SU-DHL-6 (cell line): ENCODE data around the gene MTHFR.

Source experiments
- EZH2phosphoT487 ChIP-seq: fragments of 200-600 bp; sonication (generic), shearing (Covaris generic); conservative IDR thresholded peaks from 2 replicates; pipeline ENCODE4 v1.6.1; 2018; ENCODE audit warnings: mild to moderate bottlenecking, antibody characterized with exemption, low read length, moderate library complexity, mixed read lengths
- TF ChIP-seq, protein P1 (sequence below): fragments of 200-600 bp; sonication (generic); IDR thresholded peaks from one replicate; pipeline ENCODE4 v1.5.1; 2017; ENCODE audit warnings: antibody characterized with exemption, mild to moderate bottlenecking, low read length, moderate library complexity; ENCODE audit not compliant: insufficient read depth, poor library complexity, severe bottlenecking

DNA sequence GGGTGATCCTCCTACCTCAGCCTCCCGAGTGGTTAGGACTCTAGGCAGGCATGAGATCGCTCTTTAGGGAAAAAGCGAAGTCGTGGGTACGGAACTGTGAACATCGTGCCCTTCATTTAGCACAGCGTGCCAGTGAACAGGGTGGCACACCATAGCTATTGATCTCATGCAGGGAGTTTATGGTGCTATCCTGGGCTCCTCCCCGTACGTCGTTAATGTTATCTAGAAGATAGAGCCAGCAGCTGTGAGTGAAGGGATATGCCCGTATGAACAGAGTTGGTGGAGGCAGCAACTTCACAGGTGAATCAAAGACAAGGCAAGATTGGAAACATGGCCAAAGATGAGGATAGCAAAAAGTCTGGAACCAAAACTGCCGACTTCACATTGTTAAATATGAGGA, 11.4 kb upstream of the MTHFR start:
- TF ChIP-seq, protein P1, sequence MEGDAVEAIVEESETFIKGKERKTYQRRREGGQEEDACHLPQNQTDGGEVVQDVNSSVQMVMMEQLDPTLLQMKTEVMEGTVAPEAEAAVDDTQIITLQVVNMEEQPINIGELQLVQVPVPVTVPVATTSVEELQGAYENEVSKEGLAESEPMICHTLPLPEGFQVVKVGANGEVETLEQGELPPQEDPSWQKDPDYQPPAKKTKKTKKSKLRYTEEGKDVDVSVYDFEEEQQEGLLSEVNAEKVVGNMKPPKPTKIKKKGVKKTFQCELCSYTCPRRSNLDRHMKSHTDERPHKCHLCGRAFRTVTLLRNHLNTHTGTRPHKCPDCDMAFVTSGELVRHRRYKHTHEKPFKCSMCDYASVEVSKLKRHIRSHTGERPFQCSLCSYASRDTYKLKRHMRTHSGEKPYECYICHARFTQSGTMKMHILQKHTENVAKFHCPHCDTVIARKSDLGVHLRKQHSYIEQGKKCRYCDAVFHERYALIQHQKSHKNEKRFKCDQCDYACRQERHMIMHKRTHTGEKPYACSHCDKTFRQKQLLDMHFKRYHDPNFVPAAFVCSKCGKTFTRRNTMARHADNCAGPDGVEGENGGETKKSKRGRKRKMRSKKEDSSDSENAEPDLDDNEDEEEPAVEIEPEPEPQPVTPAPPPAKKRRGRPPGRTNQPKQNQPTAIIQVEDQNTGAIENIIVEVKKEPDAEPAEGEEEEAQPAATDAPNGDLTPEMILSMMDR, result no peak
- TF ChIP-seq EZH2phosphoT487, result no peak
